ENCODE results near the gene RECK. TPM values are rescaled to one million over a fixed set of nuclear protein-coding genes. Genes with fewer than 3 reads are reported as not detected.
"Not testable (repeated sequence)": the region's sequence is repeated elsewhere in the genome, so short reads cannot be mapped to it uniquely, and the experiment has no call there.

The RECK gene
- total RNA-seq, 4 donors from 2014 or later: 2.9 to 4.1 (median 3.5) TPM

- no peaks in the 10 kb centered on the region for H3K36me3 ChIP-seq
- ATAC-seq (peak in 1 of 2 donors; percentile 19), DNase-seq (no peak)
- no peaks in the 10 kb centered on the region for H3K9me3 ChIP-seq
- intact Hi-C loops (cut with DNase I; ENCODE audit: low total_unique reads): no loop called here
- H3K4me3 ChIP-seq: no peak overlapping the region
- H3K27ac ChIP-seq: peak overlapping the region in 3 of 4 donors; percentile 17 to 43 (median 41)
- in situ Hi-C loops (cut with MboI; ENCODE audit: low sequenced_read_pairs in 4 of 4): no loop called here
- peaks cover 4 to 5% of the 10 kb centered on the region in 2 donors for H3K4me1 ChIP-seq
- peaks cover 0 to 2% (median 0%) of the 10 kb centered on the region in 3 donors for H3K27me3 ChIP-seq
- TF ChIP-seq CTCF (IDR thresholded peaks at IDR 0.05 in 4 of 5, conservative IDR thresholded peaks at IDR 0.05 in 1 of 5): no peak
- TF ChIP-seq POLR2A (IDR thresholded peaks at IDR 0.05): no peak
These were observed 122.2 kb downstream of the RECK start for GRCh38 chr9:36158917-36159316.

GRCh38 chr9:36159509-36159908, 122.8 kb downstream of the RECK start:
- H3K9me3 ChIP-seq; DNase-seq; H3K27me3 ChIP-seq; ATAC-seq; H3K36me3 ChIP-seq; in situ Hi-C loops (cut with MboI; ENCODE audit: low sequenced_read_pairs in 4 of 4); H3K4me3 ChIP-seq; intact Hi-C loops (cut with DNase I; ENCODE audit: low total_unique reads); H3K4me1 ChIP-seq: not testable (repeated sequence)
- H3K27ac ChIP-seq: peak overlapping the region in 2 of 4 donors; percentile 12 to 41

GRCh38 chr9:36160126-36160525, 123.4 kb downstream of the RECK start:
- H3K27ac ChIP-seq; H3K27me3 ChIP-seq; H3K36me3 ChIP-seq; H3K4me3 ChIP-seq; H3K4me1 ChIP-seq; H3K9me3 ChIP-seq; ATAC-seq; in situ Hi-C loops (cut with MboI; ENCODE audit: low sequenced_read_pairs in 4 of 4); DNase-seq: not testable (repeated sequence)
- intact Hi-C loops (cut with DNase I; ENCODE audit: low total_unique reads): loop anchor here (10.0 kb wide), 1 partner anchor 125 kb away; the partner anchor contains the start of gene RECK

- ATAC-seq (peak; percentile 38 to 46), DNase-seq (no peak)
- TF ChIP-seq CTCF (IDR thresholded peaks at IDR 0.05 in 4 of 5, conservative IDR thresholded peaks at IDR 0.05 in 1 of 5): no peak
- no peak for TF ChIP-seq POLR2A (IDR thresholded peaks at IDR 0.05)
- H3K4me1 ChIP-seq: peaks cover 0 to 10% of the 10 kb centered on the region in 2 donors
- H3K9me3 ChIP-seq: no peaks in the 10 kb centered on the region
- H3K27me3 ChIP-seq: peaks cover 0 to 7% (median 5%) of the 10 kb centered on the region in 3 donors
- in situ Hi-C loops (cut with MboI; ENCODE audit: low sequenced_read_pairs in 4 of 4): no loop called here
- H3K4me3 ChIP-seq: no peak overlapping the region
- peak overlapping the region; percentile 18 to 61 (median 42) for H3K27ac ChIP-seq
- intact Hi-C loops (cut with DNase I; ENCODE audit: low total_unique reads): loop anchor here (10.0 kb wide), 1 partner anchor 126 kb away; the partner anchor contains the start of gene RECK
- H3K36me3 ChIP-seq: no peaks in the 10 kb centered on the region
These were observed 124.5 kb downstream of the RECK start for GRCh38 chr9:36161187-36161586.

- Histone ChIP-seq H3K27ac (peak overlapping the region in 3 of 4 donors; percentile 61 to 71 (median 63)), H3K36me3 (no peaks in the 10 kb centered on the region), H3K9me3 (no peaks in the 10 kb centered on the region), H3K4me1 (peaks cover 2 to 18% of the 10 kb centered on the region in 2 donors), H3K27me3 (peaks cover 0 to 9% (median 5%) of the 10 kb centered on the region in 3 donors), H3K4me3 (no peak overlapping the region)
- DNase-seq: no peak
- no peak for TF ChIP-seq CTCF (IDR thresholded peaks at IDR 0.05 in 4 of 5, conservative IDR thresholded peaks at IDR 0.05 in 1 of 5)
- TF ChIP-seq POLR2A (IDR thresholded peaks at IDR 0.05): no peak
- intact Hi-C loops (cut with DNase I; ENCODE audit: low total_unique reads): loop anchor here (10.0 kb wide), 1 partner anchor 127 kb away; the partner anchor contains the start of gene RECK
- in situ Hi-C loops (cut with MboI; ENCODE audit: low sequenced_read_pairs in 4 of 4): no loop called here
- ATAC-seq: no peak
These were observed 125.6 kb downstream of the RECK start for GRCh38 chr9:36162211-36162738.
